ENCODE data around the gene SLC22A12. TPM values are rescaled to one million over a fixed set of nuclear protein-coding genes. Genes with fewer than 3 reads are reported as not detected.
A peak's percentile ranks its signal among the peaks of the same experiment; 100 is the strongest.

The SLC22A12 gene
- polyA plus RNA-seq, 1 donor from 2014 or later, result not detected

DNA sequence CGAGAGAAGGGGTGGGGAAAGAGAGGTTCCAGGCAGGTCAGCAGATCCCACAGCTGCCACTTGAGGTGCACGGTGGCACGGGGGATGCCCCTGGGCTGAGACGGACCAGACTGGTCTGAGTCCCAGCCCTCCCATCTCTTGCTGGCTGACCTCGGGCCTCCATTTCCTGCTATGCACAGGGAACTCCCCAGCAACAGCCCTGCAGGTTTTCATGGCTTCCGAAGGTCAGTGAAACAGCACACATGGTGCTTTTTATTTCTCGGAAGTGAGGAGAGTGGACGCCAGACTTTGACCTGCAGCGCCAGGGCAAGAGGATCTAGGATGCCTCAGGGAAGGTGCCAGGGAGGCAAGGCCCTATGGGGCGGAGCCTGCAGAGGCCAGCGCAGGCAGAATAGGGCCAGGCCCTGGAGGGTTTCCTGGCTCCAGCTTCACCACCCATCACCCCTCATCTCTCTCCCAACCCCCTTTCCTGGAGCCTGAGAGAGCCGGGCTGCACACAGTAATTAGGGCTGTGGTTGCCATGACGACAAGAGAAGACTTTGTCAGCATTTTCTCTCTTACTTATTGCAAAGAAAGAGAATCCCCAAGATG lies 29.5 kb downstream of the SLC22A12 start:
- Histone ChIP-seq H3K4me2 (ENCODE audit: low read length) (peak overlapping the region; percentile 46), H3F3A (ENCODE audit: insufficient read depth, low read length, poor library complexity, severe bottlenecking) (no peaks in the 10 kb centered on the region), H3K36me3 (ENCODE audit: insufficient read depth, low read length) (peaks cover 22% of the 10 kb centered on the region), H3K79me2 (replicated peaks; ENCODE audit: insufficient read depth, low read length) (no peaks in the 10 kb centered on the region), H3K9me2 (ENCODE audit: insufficient read depth, low read length) (no peaks in the 10 kb centered on the region), H3K9ac (ENCODE audit: low read length) (peak overlapping the region; percentile 58), H3K27me3 (ENCODE audit: insufficient read depth, low read depth, low read length) (no peaks in the 10 kb centered on the region), H4K20me1 (ENCODE audit: insufficient read depth) (no peaks in the 10 kb centered on the region), H3K4me3 (ENCODE audit: low read length) (peak overlapping the region; percentile 54), H2AFZ (ENCODE audit: low read depth, low read length) (no peak overlapping the region), H3K9me3 (ENCODE audit: low read length) (no peaks in the 10 kb centered on the region), H3K27ac (ENCODE audit: low read length) (peak overlapping the region; percentile 86)
- peak; percentile 22 for TF ChIP-seq POLR2AphosphoS5 (IDR thresholded peaks at IDR 0.05)
- TF ChIP-seq, protein P1, sequence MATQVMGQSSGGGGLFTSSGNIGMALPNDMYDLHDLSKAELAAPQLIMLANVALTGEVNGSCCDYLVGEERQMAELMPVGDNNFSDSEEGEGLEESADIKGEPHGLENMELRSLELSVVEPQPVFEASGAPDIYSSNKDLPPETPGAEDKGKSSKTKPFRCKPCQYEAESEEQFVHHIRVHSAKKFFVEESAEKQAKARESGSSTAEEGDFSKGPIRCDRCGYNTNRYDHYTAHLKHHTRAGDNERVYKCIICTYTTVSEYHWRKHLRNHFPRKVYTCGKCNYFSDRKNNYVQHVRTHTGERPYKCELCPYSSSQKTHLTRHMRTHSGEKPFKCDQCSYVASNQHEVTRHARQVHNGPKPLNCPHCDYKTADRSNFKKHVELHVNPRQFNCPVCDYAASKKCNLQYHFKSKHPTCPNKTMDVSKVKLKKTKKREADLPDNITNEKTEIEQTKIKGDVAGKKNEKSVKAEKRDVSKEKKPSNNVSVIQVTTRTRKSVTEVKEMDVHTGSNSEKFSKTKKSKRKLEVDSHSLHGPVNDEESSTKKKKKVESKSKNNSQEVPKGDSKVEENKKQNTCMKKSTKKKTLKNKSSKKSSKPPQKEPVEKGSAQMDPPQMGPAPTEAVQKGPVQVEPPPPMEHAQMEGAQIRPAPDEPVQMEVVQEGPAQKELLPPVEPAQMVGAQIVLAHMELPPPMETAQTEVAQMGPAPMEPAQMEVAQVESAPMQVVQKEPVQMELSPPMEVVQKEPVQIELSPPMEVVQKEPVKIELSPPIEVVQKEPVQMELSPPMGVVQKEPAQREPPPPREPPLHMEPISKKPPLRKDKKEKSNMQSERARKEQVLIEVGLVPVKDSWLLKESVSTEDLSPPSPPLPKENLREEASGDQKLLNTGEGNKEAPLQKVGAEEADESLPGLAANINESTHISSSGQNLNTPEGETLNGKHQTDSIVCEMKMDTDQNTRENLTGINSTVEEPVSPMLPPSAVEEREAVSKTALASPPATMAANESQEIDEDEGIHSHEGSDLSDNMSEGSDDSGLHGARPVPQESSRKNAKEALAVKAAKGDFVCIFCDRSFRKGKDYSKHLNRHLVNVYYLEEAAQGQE (IDR thresholded peaks at IDR 0.05; ENCODE audit: borderline replicate concordance), result no peak
- no peak for TF ChIP-seq EZH2 (IDR thresholded peaks at IDR 0.05; ENCODE audit: borderline replicate concordance, insufficient read depth, low read length, poor library complexity, severe bottlenecking)
- TF ChIP-seq TAF1 (IDR thresholded peaks at IDR 0.05; ENCODE audit: low read depth), result no peak
- peak; percentile 70 for TF ChIP-seq EP300 (conservative IDR thresholded peaks at IDR 0.05; ENCODE audit: poor library complexity, severe bottlenecking)
- peak; percentile 46 for TF ChIP-seq MXI1 (conservative IDR thresholded peaks at IDR 0.05; ENCODE audit: poor library complexity, severe bottlenecking)
- TF ChIP-seq SMC3 (conservative IDR thresholded peaks at IDR 0.05; ENCODE audit: poor library complexity), result peak; percentile 56
- TF ChIP-seq RAD21 (conservative IDR thresholded peaks at IDR 0.05), result peak; percentile 50
- TF ChIP-seq, protein P2, sequence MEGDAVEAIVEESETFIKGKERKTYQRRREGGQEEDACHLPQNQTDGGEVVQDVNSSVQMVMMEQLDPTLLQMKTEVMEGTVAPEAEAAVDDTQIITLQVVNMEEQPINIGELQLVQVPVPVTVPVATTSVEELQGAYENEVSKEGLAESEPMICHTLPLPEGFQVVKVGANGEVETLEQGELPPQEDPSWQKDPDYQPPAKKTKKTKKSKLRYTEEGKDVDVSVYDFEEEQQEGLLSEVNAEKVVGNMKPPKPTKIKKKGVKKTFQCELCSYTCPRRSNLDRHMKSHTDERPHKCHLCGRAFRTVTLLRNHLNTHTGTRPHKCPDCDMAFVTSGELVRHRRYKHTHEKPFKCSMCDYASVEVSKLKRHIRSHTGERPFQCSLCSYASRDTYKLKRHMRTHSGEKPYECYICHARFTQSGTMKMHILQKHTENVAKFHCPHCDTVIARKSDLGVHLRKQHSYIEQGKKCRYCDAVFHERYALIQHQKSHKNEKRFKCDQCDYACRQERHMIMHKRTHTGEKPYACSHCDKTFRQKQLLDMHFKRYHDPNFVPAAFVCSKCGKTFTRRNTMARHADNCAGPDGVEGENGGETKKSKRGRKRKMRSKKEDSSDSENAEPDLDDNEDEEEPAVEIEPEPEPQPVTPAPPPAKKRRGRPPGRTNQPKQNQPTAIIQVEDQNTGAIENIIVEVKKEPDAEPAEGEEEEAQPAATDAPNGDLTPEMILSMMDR (IDR thresholded peaks at IDR 0.05; ENCODE audit: poor library complexity, severe bottlenecking), result no peak

DNA sequence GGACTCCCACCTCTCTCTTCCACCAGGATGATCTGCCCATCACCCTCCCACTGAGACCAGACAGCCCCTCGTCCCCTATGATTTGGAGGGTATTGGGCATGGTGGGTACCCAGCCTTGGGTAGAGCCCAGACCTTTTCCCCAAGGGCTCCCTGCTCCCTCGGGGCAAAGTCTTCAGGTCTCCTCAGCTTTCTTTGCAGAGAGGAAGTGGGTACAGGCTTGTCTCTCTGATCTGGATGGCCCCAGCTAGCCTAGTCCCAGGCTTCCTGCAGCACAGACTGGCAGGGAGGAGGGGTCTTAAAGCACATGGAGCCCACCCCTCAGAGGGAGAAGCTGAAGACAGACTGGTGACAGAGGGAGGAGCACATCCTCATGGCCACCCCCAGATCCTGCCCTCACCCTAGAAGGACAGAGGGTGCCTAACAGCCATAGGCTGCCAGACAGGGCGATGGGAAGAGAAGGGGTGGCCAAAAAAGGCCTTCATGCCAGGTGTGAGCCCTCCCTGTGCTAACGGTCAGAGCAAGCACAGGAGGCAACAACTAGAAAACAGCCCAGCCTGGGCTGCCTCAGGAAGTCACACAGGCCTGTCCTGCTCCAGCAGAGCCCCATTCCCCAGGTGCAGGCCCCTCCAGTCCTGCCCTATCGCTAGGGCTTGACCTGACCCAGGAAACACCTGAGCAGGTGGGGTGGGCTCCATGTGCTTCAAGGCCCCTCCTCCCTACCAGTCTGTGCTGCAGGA lies 30.4 kb downstream of the SLC22A12 start:
- Histone ChIP-seq H3F3A (ENCODE audit: insufficient read depth, low read length, poor library complexity, severe bottlenecking) (no peaks in the 10 kb centered on the region), H3K4me2 (ENCODE audit: low read length) (peak overlapping the region; percentile 46), H3K36me3 (ENCODE audit: insufficient read depth, low read length) (peaks cover 31% of the 10 kb centered on the region), H3K9me3 (ENCODE audit: low read length) (no peaks in the 10 kb centered on the region), H2AFZ (ENCODE audit: low read depth, low read length) (no peak overlapping the region), H3K4me3 (ENCODE audit: low read length) (peak overlapping the region; percentile 54), H3K79me2 (replicated peaks; ENCODE audit: insufficient read depth, low read length) (no peaks in the 10 kb centered on the region), H4K20me1 (ENCODE audit: insufficient read depth) (no peaks in the 10 kb centered on the region), H3K27me3 (ENCODE audit: insufficient read depth, low read depth, low read length) (no peaks in the 10 kb centered on the region), H3K9me2 (ENCODE audit: insufficient read depth, low read length) (no peaks in the 10 kb centered on the region), H3K27ac (ENCODE audit: low read length) (peak overlapping the region; percentile 86), H3K9ac (ENCODE audit: low read length) (peak overlapping the region; percentile 58)
- TF ChIP-seq, protein P2 (IDR thresholded peaks at IDR 0.05; ENCODE audit: poor library complexity, severe bottlenecking), result no peak
- TF ChIP-seq POLR2AphosphoS5 (IDR thresholded peaks at IDR 0.05), result no peak
- TF ChIP-seq RAD21 (conservative IDR thresholded peaks at IDR 0.05), result no peak
- no peak for TF ChIP-seq EP300 (conservative IDR thresholded peaks at IDR 0.05; ENCODE audit: poor library complexity, severe bottlenecking)
- TF ChIP-seq, protein P1 (IDR thresholded peaks at IDR 0.05; ENCODE audit: borderline replicate concordance), result no peak
- no peak for TF ChIP-seq SMC3 (conservative IDR thresholded peaks at IDR 0.05; ENCODE audit: poor library complexity)
- TF ChIP-seq TAF1 (IDR thresholded peaks at IDR 0.05; ENCODE audit: low read depth), result no peak
- TF ChIP-seq MXI1 (conservative IDR thresholded peaks at IDR 0.05; ENCODE audit: poor library complexity, severe bottlenecking), result no peak
- TF ChIP-seq EZH2 (IDR thresholded peaks at IDR 0.05; ENCODE audit: borderline replicate concordance, insufficient read depth, low read length, poor library complexity, severe bottlenecking), result no peak
